HepG2 (cell line): ENCODE data around the gene C4orf17. TPM values are rescaled to one million over a fixed set of nuclear protein-coding genes. Genes with fewer than 3 reads are reported as not detected.

Source experiments
- ATAC-seq: fragments of 200-7000 bp; cut with Tn5 transposase; 3 replicates; pipeline ENCODE4 v1.9.1; 2020; ENCODE audit warnings: mild to moderate bottlenecking, moderate library complexity
- BruUV-seq: library from RNA; stranded (reverse); fragments of 400-500 nt; replicated peaks from 2 replicates; lab custom pipeline; 2021; lab: Mats Ljungman, UMichigan
- CTCF ChIA-PET: fragments of 300-600 bp; formaldehyde crosslinking; extraction: SDS; loops from one replicate; lab custom pipeline; 2021; ENCODE audit warnings: low total read pairs, inconsistent platforms, low intra/inter-chr PET ratio; lab: Yijun Ruan, JAX
- POLR2A ChIA-PET: fragments of 350-600 bp; sonication (Branson Sonifier 250); formaldehyde crosslinking; loops from one replicate; lab custom pipeline; 2020; ENCODE audit warnings: antibody characterized with exemption, inconsistent platforms; lab: Yijun Ruan, JAX
- DNase-seq: peaks from one replicate; pipeline ENCODE4 v3.0.0-alpha.2; 2015; ENCODE audit warnings: low spot score
- FAIRE-seq: peaks from 3 replicates; lab custom pipeline; 2011; peaks lifted over from hg19 to GRCh38; lab: Jason Lieb, UNC
- H2AFZ ChIP-seq: one replicate; pipeline ENCODE4 v1.6.1; 2011; ENCODE audit warnings: low read length, inconsistent platforms
- H3K27ac ChIP-seq: fragments of 300-600 bp; 3 replicates; pipeline ENCODE4 v1.8.0; 2011; ENCODE audit warnings: mixed run types, mild to moderate bottlenecking, mixed read lengths, low read length, inconsistent platforms; ENCODE audit not compliant: insufficient read depth; ENCODE audit errors: extremely low read length
- H3K27me3 ChIP-seq, 2 experiments: fragments of 200-600 bp in 1 of 2; 2 replicates in 1 of 2; 3 replicates in 1 of 2; pipeline versions ENCODE4 v1.6.0 to v1.8.0; 2011; ENCODE audit warnings: low read length in 2 of 2, mild to moderate bottlenecking in 2 of 2, moderate library complexity in 2 of 2, inconsistent platforms in 1 of 2; ENCODE audit not compliant: insufficient read depth in 2 of 2, control insufficient read depth in 1 of 2
- H3K36me3 ChIP-seq, 2 experiments: fragments of 200-600 bp in 1 of 2; replicated peaks in 1 of 2; 2 replicates in 1 of 2; 3 replicates in 1 of 2; pipeline versions ENCODE4 v1.5.1 to v1.8.0; 2011; ENCODE audit warnings: low read length in 2 of 2, inconsistent platforms in 1 of 2; ENCODE audit not compliant: insufficient read depth in 2 of 2, control insufficient read depth in 1 of 2
- H3K4me1 ChIP-seq: 2 replicates; pipeline ENCODE4 v1.5.1; 2012; ENCODE audit warnings: low read length, inconsistent platforms; ENCODE audit not compliant: insufficient read depth
- H3K4me2 ChIP-seq: 2 replicates; pipeline ENCODE4 v1.6.0; 2011; ENCODE audit warnings: low read depth, low read length, inconsistent platforms
- H3K4me3 ChIP-seq, 3 experiments: fragments of 200-600 bp in 1 of 3; sonication (generic), shearing (Covaris generic) in 1 of 3; replicated peaks in 1 of 3; 2 replicates each; pipeline ENCODE4 v1.5.1; 2011 to 2016; ENCODE audit warnings: low read length in 3 of 3, inconsistent platforms in 2 of 3, low read depth in 2 of 3, mild to moderate bottlenecking in 2 of 3, control low read depth in 1 of 3, mixed read lengths in 1 of 3; ENCODE audit not compliant: insufficient read depth in 1 of 3
- H3K79me2 ChIP-seq: one replicate; pipeline ENCODE4 v1.6.1; 2011; ENCODE audit warnings: low read length, inconsistent platforms; ENCODE audit not compliant: insufficient read depth
- H3K9ac ChIP-seq: 2 replicates; pipeline ENCODE4 v1.6.0; 2011; ENCODE audit warnings: mild to moderate bottlenecking, low read depth, low read length, inconsistent platforms; ENCODE audit not compliant: insufficient read depth
- H3K9me3 ChIP-seq: 2 replicates; pipeline ENCODE4 v1.5.1; 2012; ENCODE audit warnings: mild to moderate bottlenecking, low read length
- H4K20me1 ChIP-seq: 2 replicates; pipeline ENCODE4 v1.6.0; 2011; ENCODE audit warnings: inconsistent platforms, mild to moderate bottlenecking, low read length, moderate library complexity; ENCODE audit not compliant: insufficient read depth
- CSRNP1 ChIP-seq: sonication (generic); formaldehyde crosslinking; IDR thresholded peaks from 2 replicates; pipeline ENCODE4 v1.8.1; 2023; ENCODE audit warnings: mild to moderate bottlenecking, missing genetic modification reagents
- ERF ChIP-seq: IDR thresholded peaks from 2 replicates; pipeline ENCODE4 v1.6.1; 2018; ENCODE audit warnings: missing biosample characterization, missing genetic modification reagents
- SIN3B ChIP-seq: fragments of 150-350 bp; IDR thresholded peaks from 2 replicates; pipeline ENCODE4 v1.6.1; 2014; ENCODE audit warnings: low read length
- TAF1 ChIP-seq: sonication (generic); formaldehyde crosslinking; IDR thresholded peaks from 2 replicates; pipeline ENCODE4 v1.4.0; 2020; ENCODE audit warnings: missing genetic modification reagents
- TGIF2 ChIP-seq: IDR thresholded peaks from 2 replicates; pipeline ENCODE4 v1.6.1; 2016; ENCODE audit warnings: control low read depth, missing compliant biosample characterization
- ZNF543 ChIP-seq: sonication (generic); formaldehyde crosslinking; IDR thresholded peaks from 2 replicates; pipeline ENCODE4 v1.4.0; 2020; ENCODE audit warnings: mild to moderate bottlenecking, missing genetic modification reagents
- ZNF670 ChIP-seq: sonication (generic); formaldehyde crosslinking; IDR thresholded peaks from 2 replicates; pipeline ENCODE4 v1.8.0; 2022; ENCODE audit warnings: mild to moderate bottlenecking, missing genetic modification reagents, borderline replicate concordance
- WGBS: methylation state at CpG from one replicate; pipeline ENCODE4 v1.1.6; 2017; ENCODE audit warnings: low lambda C conversion rate; 5-methylcytosine and 5-hydroxymethylcytosine counted together
- in situ Hi-C: cut with HindIII; loops from 2 replicates; pipeline ENCODE4 v1.10.0; 2017; ENCODE audit warnings: low pct_unique_long_range_greater_than_20kb; ENCODE audit not compliant: extremely low pct_ligation_motif_present
- intact Hi-C: fragments of 100-400 bp; cut with micrococcal nuclease; formaldehyde crosslinking; loops from one replicate; pipeline ENCODE4 v1.10.0; 2022; ENCODE audit not compliant: unreplicated experiment
- polyA plus RNA-seq, 8 experiments: library from polyadenylated mRNA; depleted of rRNA in 3 of 8; stranded (reverse) in 7 of 8; unstranded in 1 of 8; fragments of >200 nt; fragmentation: Illumina TruSeq in 4 of 8; extraction: Trizol in 4 of 8; gene quantifications; 2 replicates each; pipeline versions ENCODE4 v1.2.1 to v1.2.3, GENCODE V29; 2011 to 2016; ENCODE audit warnings: low read depth in 4 of 8, missing spikeins in 1 of 8, mixed read lengths in 1 of 8; ENCODE audit not compliant: insufficient read depth in 1 of 8
- total RNA-seq, 5 experiments: library from RNA; depleted of rRNA; stranded (reverse); fragments of >200 nt; fragmentation: Illumina TruSeq; extraction: Trizol; gene quantifications; 2 replicates each; pipeline ENCODE4 v1.2.3, GENCODE V29; 2016; ENCODE audit warnings: low read depth in 1 of 5
- TF ChIP-seq, protein P1 (sequence below): sonication (generic); formaldehyde crosslinking; IDR thresholded peaks from 2 replicates; pipeline ENCODE4 v1.4.0; 2020; ENCODE audit warnings: low read depth, mild to moderate bottlenecking, missing genetic modification reagents
- TF ChIP-seq, protein P2 (sequence below): sonication (generic); formaldehyde crosslinking; IDR thresholded peaks from 2 replicates; pipeline ENCODE4 v1.4.0; 2020; ENCODE audit warnings: missing genetic modification reagents
- TF ChIP-seq, protein P3 (sequence below): sonication (generic); formaldehyde crosslinking; IDR thresholded peaks from 2 replicates; pipeline ENCODE4 v1.4.0; 2020; ENCODE audit warnings: missing genetic modification reagents
- TF ChIP-seq, protein P4 (sequence below): sonication (generic); formaldehyde crosslinking; IDR thresholded peaks from 2 replicates; pipeline ENCODE4 v1.4.0; 2020; ENCODE audit warnings: mild to moderate bottlenecking, missing genetic modification reagents

The C4orf17 gene
- total and polyA plus RNA-seq, 2 of the 13 experiments (the other 11 are each of a cell fraction or from before 2014, with no cell fraction given), result not detected

DNA sequence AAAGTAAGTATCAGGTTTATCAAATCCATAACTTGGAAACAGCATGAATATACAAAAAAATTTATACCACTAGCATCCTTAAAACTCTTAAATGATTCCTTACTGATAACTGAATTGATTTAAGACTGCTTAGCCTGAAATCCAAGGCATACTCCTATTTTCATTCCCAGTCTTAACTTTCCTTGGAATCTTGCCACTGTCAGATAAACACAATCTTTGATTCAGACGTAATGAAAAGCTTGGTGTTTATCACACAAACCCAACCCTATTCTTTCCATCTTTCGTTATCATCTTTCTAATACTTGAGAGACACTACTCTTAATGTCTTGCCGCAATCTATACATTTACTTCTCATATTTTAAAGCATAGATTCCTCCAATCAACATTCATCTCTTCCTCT, 19.1 kb downstream of the C4orf17 start:
- no TSS peak for BruUV-seq
- intact Hi-C loops, result no loop called here
- POLR2A ChIA-PET, result no interaction called here

More for the DNA sequence above, 19.1 kb downstream of the C4orf17 start:
- no peak overlapping the region for H3K4me2 ChIP-seq
- WGBS, result 32% methylated on average over 3 of the region's 3 CpGs
- H3K36me3 ChIP-seq, result no peaks in the 10 kb centered on the region
- H3K27me3 ChIP-seq, result peaks cover 0 to 4% of the 10 kb centered on the region in 2 experiments; a peak in 1 of 5 replicates
- DNase-seq (no peak), FAIRE-seq (no peak), ATAC-seq (no peak)
- in situ Hi-C loops, result no loop called here
- H3K9ac ChIP-seq, result no peak overlapping the region
- no peaks in the 10 kb centered on the region for H3K79me2 ChIP-seq
- no peaks in the 10 kb centered on the region for H3K4me1 ChIP-seq
- H2AFZ ChIP-seq, result no peak overlapping the region
- H4K20me1 ChIP-seq, result no peaks in the 10 kb centered on the region
- H3K4me3 ChIP-seq, result no peak overlapping the region
- no peak overlapping the region for H3K27ac ChIP-seq
- H3K9me3 ChIP-seq, result no peaks in the 10 kb centered on the region
- TF ChIP-seq TGIF2 (CRISPR knock-in tag) (no peak), ZNF543 (CRISPR knock-in tag) (no peak), SIN3B (no peak), TAF1 (CRISPR knock-in tag) (no peak), ERF (no peak), CSRNP1 (no peak), ZNF670 (no peak)
- TF ChIP-seq, protein P1, sequence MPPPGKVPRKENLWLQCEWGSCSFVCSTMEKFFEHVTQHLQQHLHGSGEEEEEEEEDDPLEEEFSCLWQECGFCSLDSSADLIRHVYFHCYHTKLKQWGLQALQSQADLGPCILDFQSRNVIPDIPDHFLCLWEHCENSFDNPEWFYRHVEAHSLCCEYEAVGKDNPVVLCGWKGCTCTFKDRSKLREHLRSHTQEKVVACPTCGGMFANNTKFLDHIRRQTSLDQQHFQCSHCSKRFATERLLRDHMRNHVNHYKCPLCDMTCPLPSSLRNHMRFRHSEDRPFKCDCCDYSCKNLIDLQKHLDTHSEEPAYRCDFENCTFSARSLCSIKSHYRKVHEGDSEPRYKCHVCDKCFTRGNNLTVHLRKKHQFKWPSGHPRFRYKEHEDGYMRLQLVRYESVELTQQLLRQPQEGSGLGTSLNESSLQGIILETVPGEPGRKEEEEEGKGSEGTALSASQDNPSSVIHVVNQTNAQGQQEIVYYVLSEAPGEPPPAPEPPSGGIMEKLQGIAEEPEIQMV (CRISPR knock-in tag), result no peak
- TF ChIP-seq, protein P2, sequence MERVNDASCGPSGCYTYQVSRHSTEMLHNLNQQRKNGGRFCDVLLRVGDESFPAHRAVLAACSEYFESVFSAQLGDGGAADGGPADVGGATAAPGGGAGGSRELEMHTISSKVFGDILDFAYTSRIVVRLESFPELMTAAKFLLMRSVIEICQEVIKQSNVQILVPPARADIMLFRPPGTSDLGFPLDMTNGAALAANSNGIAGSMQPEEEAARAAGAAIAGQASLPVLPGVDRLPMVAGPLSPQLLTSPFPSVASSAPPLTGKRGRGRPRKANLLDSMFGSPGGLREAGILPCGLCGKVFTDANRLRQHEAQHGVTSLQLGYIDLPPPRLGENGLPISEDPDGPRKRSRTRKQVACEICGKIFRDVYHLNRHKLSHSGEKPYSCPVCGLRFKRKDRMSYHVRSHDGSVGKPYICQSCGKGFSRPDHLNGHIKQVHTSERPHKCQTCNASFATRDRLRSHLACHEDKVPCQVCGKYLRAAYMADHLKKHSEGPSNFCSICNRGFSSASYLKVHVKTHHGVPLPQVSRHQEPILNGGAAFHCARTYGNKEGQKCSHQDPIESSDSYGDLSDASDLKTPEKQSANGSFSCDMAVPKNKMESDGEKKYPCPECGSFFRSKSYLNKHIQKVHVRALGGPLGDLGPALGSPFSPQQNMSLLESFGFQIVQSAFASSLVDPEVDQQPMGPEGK (CRISPR knock-in tag), result no peak
- TF ChIP-seq, protein P3, sequence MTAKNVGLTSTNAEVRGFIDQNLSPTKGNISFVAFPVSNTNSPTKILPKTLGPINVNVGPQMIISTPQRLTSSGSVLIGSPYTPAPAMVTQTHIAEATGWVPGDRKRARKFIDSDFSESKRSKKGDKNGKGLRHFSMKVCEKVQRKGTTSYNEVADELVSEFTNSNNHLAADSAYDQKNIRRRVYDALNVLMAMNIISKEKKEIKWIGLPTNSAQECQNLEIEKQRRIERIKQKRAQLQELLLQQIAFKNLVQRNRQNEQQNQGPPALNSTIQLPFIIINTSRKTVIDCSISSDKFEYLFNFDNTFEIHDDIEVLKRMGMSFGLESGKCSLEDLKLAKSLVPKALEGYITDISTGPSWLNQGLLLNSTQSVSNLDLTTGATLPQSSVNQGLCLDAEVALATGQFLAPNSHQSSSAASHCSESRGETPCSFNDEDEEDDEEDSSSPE (CRISPR knock-in tag), result no peak
- TF ChIP-seq, protein P4, sequence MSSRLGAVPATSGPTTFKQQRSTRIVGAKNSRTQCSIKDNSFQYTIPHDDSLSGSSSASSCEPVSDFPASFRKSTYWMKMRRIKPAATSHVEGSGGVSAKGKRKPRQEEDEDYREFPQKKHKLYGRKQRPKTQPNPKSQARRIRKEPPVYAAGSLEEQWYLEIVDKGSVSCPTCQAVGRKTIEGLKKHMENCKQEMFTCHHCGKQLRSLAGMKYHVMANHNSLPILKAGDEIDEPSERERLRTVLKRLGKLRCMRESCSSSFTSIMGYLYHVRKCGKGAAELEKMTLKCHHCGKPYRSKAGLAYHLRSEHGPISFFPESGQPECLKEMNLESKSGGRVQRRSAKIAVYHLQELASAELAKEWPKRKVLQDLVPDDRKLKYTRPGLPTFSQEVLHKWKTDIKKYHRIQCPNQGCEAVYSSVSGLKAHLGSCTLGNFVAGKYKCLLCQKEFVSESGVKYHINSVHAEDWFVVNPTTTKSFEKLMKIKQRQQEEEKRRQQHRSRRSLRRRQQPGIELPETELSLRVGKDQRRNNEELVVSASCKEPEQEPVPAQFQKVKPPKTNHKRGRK (CRISPR knock-in tag), result no peak
- CTCF ChIA-PET, result no interaction called here
